CD14-positive monocyte (primary cell): ENCODE results near the gene COL25A1. TPM values are rescaled to one million over a fixed set of nuclear protein-coding genes. Genes with fewer than 3 reads are reported as not detected.

Experiments
- DNase-seq, 3 donors: peaks; one replicate each; pipeline ENCODE4 v3.0.0-alpha.2; 2011 to 2022
- H2AFZ ChIP-seq: 2 replicates; pipeline ENCODE4 v1.6.0; 2012; ENCODE audit warnings: mild to moderate bottlenecking, low read depth, low read length, inconsistent platforms; ENCODE audit not compliant: insufficient read depth, poor library complexity, severe bottlenecking
- H3K27ac ChIP-seq, 2 donors: 1 replicate in 1 of 2; 2 replicates in 1 of 2; pipeline ENCODE4 v1.5.1; 2012 to 2013; ENCODE audit warnings: low read length in 2 of 2, control low read depth in 1 of 2, inconsistent platforms in 1 of 2, low read depth in 1 of 2, mild to moderate bottlenecking in 1 of 2
- H3K27me3 ChIP-seq, 2 donors: one replicate each; pipeline versions ENCODE4 v1.6.0 to v1.6.1; 2011 to 2013; ENCODE audit warnings: low read length in 2 of 2; ENCODE audit not compliant: control insufficient read depth in 2 of 2, insufficient read depth in 2 of 2
- H3K36me3 ChIP-seq, 2 donors: replicated peaks in 1 of 2; 1 replicate in 1 of 2; 2 replicates in 1 of 2; pipeline versions ENCODE4 v1.5.1 to v1.6.1; 2012 to 2013; ENCODE audit warnings: low read length in 2 of 2, control low read depth in 1 of 2, inconsistent platforms in 1 of 2, mild to moderate bottlenecking in 1 of 2; ENCODE audit not compliant: insufficient read depth in 2 of 2, control insufficient read depth in 1 of 2
- H3K4me1 ChIP-seq, 2 donors: 1 replicate in 1 of 2; 2 replicates in 1 of 2; pipeline versions ENCODE4 v1.5.1 to v1.6.1; 2012 to 2013; ENCODE audit warnings: low read length in 2 of 2, control low read depth in 1 of 2, inconsistent platforms in 1 of 2, mild to moderate bottlenecking in 1 of 2, moderate library complexity in 1 of 2; ENCODE audit not compliant: insufficient read depth in 2 of 2, control insufficient read depth in 1 of 2
- H3K4me2 ChIP-seq: replicated peaks from 2 replicates; pipeline ENCODE3; 2012; ENCODE audit warnings: low read length, moderate library complexity, mild to moderate bottlenecking; ENCODE audit not compliant: poor library complexity, severe bottlenecking; ENCODE audit errors: extremely low read depth
- H3K4me3 ChIP-seq, 3 experiments: fragments of 200-600 bp in 1 of 3; sonication (generic) in 1 of 3; replicated peaks in 1 of 3; 1 replicate in 2 of 3; 2 replicates in 1 of 3; pipeline ENCODE4 v1.5.1; 2011 to 2013; ENCODE audit warnings: low read length in 3 of 3, mild to moderate bottlenecking in 3 of 3, control low read depth in 2 of 3, low read depth in 2 of 3, inconsistent platforms in 1 of 3, moderate library complexity in 1 of 3
- H3K79me2 ChIP-seq: 2 replicates; pipeline ENCODE4 v1.6.0; 2012; ENCODE audit warnings: mild to moderate bottlenecking, control low read depth, inconsistent platforms, low read length, moderate library complexity; ENCODE audit not compliant: insufficient read depth
- H3K9ac ChIP-seq: 2 replicates; pipeline ENCODE4 v1.6.0; 2017; ENCODE audit warnings: low read length, mild to moderate bottlenecking; ENCODE audit not compliant: insufficient read depth, poor library complexity, severe bottlenecking
- H3K9me3 ChIP-seq, 2 donors: replicated peaks in 1 of 2; 1 replicate in 1 of 2; 2 replicates in 1 of 2; pipeline versions ENCODE4 v1.5.1 to v1.6.1; 2012 to 2013; ENCODE audit warnings: low read length in 2 of 2, control low read depth in 1 of 2; ENCODE audit not compliant: control insufficient read depth in 1 of 2, insufficient read depth in 1 of 2
- H4K20me1 ChIP-seq: 2 replicates; pipeline ENCODE4 v1.6.0; 2012; ENCODE audit warnings: mild to moderate bottlenecking, low read length, control low read depth, moderate library complexity; ENCODE audit not compliant: insufficient read depth
- H3K27ac Mint-ChIP-seq, 7 donors: one replicate each; pipeline ENCODE4 v1.8.0; 2020; ENCODE audit warnings: mild to moderate bottlenecking in 7 of 7, mixed read lengths in 7 of 7, moderate library complexity in 6 of 7, inconsistent platforms in 2 of 7
- H3K27me3 Mint-ChIP-seq, 3 donors: one replicate each; pipeline ENCODE4 v1.8.0; 2021 to 2022; ENCODE audit warnings: low read depth in 3 of 3, mild to moderate bottlenecking in 3 of 3, mixed read lengths in 3 of 3, moderate library complexity in 3 of 3, inconsistent platforms in 1 of 3
- H3K36me3 Mint-ChIP-seq, 2 donors: one replicate each; pipeline ENCODE4 v1.8.0; 2020; ENCODE audit warnings: mixed read lengths in 2 of 2, inconsistent platforms in 1 of 2, mild to moderate bottlenecking in 1 of 2
- H3K4me1 Mint-ChIP-seq: one replicate; pipeline ENCODE4 v1.8.0; 2020; ENCODE audit warnings: mild to moderate bottlenecking, mixed read lengths
- H3K4me3 Mint-ChIP-seq, 2 donors: one replicate each; pipeline ENCODE4 v1.8.0; 2020; ENCODE audit warnings: mild to moderate bottlenecking in 2 of 2, mixed read lengths in 2 of 2, moderate library complexity in 1 of 2
- H3K9me3 Mint-ChIP-seq, 7 donors: one replicate each; pipeline ENCODE4 v1.8.0; 2020 to 2022; ENCODE audit warnings: mixed read lengths in 7 of 7, mild to moderate bottlenecking in 6 of 7, moderate library complexity in 6 of 7, inconsistent platforms in 2 of 7
- WGBS: methylation state at CpG from one replicate; pipeline ENCODE4 v1.1.5; 2013; ENCODE audit warnings: missing lambda C conversion rate; ENCODE audit not compliant: insufficient coverage; 5-methylcytosine and 5-hydroxymethylcytosine counted together
- intact Hi-C, 2 donors: fragments of 100-400 bp; cut with micrococcal nuclease; formaldehyde crosslinking; loops; one replicate each; pipeline versions ENCODE4 v1.15.0 to v1.15.1; 2023
- polyA plus RNA-seq, 3 donors: library from polyadenylated mRNA; depleted of rRNA in 1 of 3; unstranded in 2 of 3; stranded (reverse) in 1 of 3; fragments of 300-500 nt in 2 of 3; fragments of >200 nt in 1 of 3; fragmentation: Illumina TruSeq in 2 of 3; gene quantifications; 1 replicate in 2 of 3; 2 replicates in 1 of 3; pipeline ENCODE4 v1.2.3, GENCODE V29; 2012 to 2021
- TF ChIP-seq, protein P1 (sequence below): fragments of 200-600 bp; IDR thresholded peaks from one replicate; pipeline ENCODE4 v1.8.0; 2022; ENCODE audit warnings: antibody characterized with exemption, mild to moderate bottlenecking

COL25A1 gene
- polyA plus RNA-seq, 3 donors = not detected

DNA sequence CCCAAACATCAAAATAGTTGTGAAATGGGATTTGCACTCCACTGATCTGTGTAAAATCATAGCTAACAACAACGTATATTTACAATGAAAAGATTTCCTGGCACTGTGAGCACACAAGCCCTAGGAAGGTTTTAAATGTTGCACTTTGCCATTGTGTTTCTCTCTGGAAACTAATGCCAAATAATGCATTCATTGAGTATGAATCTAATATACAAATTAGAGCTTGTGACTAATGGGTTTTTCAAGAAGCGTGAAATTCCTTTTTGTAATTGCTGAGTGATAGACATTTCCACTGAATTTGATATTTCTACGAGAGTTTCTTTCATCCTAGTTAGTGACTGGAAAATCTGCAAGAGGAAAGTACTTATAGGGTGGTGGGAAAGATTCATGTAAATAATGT lies 135.9 kb downstream of the COL25A1 start:
- H3K9me3 Mint-ChIP-seq = peaks cover 0 to 2% (median 0%) of the 10 kb centered on the region in 7 donors
- TF ChIP-seq, protein P1, sequence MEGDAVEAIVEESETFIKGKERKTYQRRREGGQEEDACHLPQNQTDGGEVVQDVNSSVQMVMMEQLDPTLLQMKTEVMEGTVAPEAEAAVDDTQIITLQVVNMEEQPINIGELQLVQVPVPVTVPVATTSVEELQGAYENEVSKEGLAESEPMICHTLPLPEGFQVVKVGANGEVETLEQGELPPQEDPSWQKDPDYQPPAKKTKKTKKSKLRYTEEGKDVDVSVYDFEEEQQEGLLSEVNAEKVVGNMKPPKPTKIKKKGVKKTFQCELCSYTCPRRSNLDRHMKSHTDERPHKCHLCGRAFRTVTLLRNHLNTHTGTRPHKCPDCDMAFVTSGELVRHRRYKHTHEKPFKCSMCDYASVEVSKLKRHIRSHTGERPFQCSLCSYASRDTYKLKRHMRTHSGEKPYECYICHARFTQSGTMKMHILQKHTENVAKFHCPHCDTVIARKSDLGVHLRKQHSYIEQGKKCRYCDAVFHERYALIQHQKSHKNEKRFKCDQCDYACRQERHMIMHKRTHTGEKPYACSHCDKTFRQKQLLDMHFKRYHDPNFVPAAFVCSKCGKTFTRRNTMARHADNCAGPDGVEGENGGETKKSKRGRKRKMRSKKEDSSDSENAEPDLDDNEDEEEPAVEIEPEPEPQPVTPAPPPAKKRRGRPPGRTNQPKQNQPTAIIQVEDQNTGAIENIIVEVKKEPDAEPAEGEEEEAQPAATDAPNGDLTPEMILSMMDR = no peak
- no peaks in the 10 kb centered on the region for H3K4me1 Mint-ChIP-seq
- Histone ChIP-seq H3K79me2 (no peaks in the 10 kb centered on the region), H4K20me1 (no peaks in the 10 kb centered on the region), H3K4me2 (no peak overlapping the region), H3K4me1 (no peaks in the 10 kb centered on the region), H3K36me3 (no peaks in the 10 kb centered on the region), H3K27ac (no peak overlapping the region), H3K9ac (no peak overlapping the region), H3K4me3 (no peak overlapping the region), H3K27me3 (no peaks in the 10 kb centered on the region), H3K9me3 (no peaks in the 10 kb centered on the region), H2AFZ (no peak overlapping the region)
- H3K4me3 Mint-ChIP-seq = no peak overlapping the region
- DNase-seq = no peak
- WGBS = 100% methylated on average over 1 of the region's 3 CpGs
- H3K36me3 Mint-ChIP-seq = no peaks in the 10 kb centered on the region
- no peak overlapping the region for H3K27ac Mint-ChIP-seq
- intact Hi-C loops = no loop called here
- peaks cover 0 to 1% (median 0%) of the 10 kb centered on the region in 3 donors for H3K27me3 Mint-ChIP-seq

DNA sequence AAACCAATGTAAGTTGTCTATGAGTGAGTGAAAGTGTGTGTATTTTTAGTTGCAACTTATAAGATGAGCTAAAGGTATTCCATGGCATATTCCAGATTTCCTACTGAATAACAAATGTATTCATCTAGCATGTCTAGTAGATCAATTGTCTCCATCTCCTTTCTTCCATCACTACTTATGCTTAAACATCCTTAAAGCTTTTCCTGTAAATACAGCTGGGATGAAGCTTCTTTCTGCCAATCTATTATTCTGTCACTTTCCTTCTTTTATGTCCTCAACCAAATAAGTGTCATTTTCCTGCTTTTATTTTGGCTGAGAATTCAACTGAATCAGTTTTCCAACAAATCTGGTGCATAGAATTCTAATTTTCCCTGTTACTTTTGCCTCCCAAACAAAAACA lies 136.3 kb downstream of the COL25A1 start:
- Mint-ChIP-seq H3K36me3 (no peaks in the 10 kb centered on the region), H3K27ac (no peak overlapping the region), H3K4me3 (no peak overlapping the region), H3K9me3 (peaks cover 0 to 2% (median 0%) of the 10 kb centered on the region in 7 donors), H3K27me3 (peaks cover 0 to 1% (median 0%) of the 10 kb centered on the region in 3 donors), H3K4me1 (no peaks in the 10 kb centered on the region)
- H4K20me1 ChIP-seq = no peaks in the 10 kb centered on the region
- no peak overlapping the region for H3K4me2 ChIP-seq
- intact Hi-C loops = no loop called here
- H3K9me3 ChIP-seq = no peaks in the 10 kb centered on the region
- H3K79me2 ChIP-seq = no peaks in the 10 kb centered on the region
- TF ChIP-seq, protein P1 = no peak
- H3K27me3 ChIP-seq = no peaks in the 10 kb centered on the region
- no peak for DNase-seq
- no peaks in the 10 kb centered on the region for H3K36me3 ChIP-seq
- no peak overlapping the region for H3K4me3 ChIP-seq
- H3K4me1 ChIP-seq = no peaks in the 10 kb centered on the region
- H2AFZ ChIP-seq = no peak overlapping the region
- H3K9ac ChIP-seq = no peak overlapping the region
- H3K27ac ChIP-seq = no peak overlapping the region
